Muscle layer of duodenum (tissue), 2 donors: ENCODE measurements around the gene SPTA1.

Source experiments
- H3K27ac ChIP-seq: one replicate; pipeline ENCODE4 v1.7.0; 2013; ENCODE audit warnings: mild to moderate bottlenecking, low read length
- H3K27me3 ChIP-seq: one replicate; pipeline ENCODE4 v1.7.0; 2013; ENCODE audit warnings: low read depth, mild to moderate bottlenecking, control low read depth, low read length
- H3K36me3 ChIP-seq, 2 donors: one replicate each; pipeline ENCODE4 v1.7.0; 2013; ENCODE audit warnings: low read length in 2 of 2, control low read depth in 1 of 2, mild to moderate bottlenecking in 1 of 2; ENCODE audit not compliant: insufficient read depth in 2 of 2, control insufficient read depth in 1 of 2
- H3K4me1 ChIP-seq, 2 donors: one replicate each; pipeline ENCODE4 v1.7.0; 2013; ENCODE audit warnings: low read length in 2 of 2, mild to moderate bottlenecking in 2 of 2, control low read depth in 1 of 2, moderate library complexity in 1 of 2; ENCODE audit not compliant: insufficient read depth in 2 of 2, control insufficient read depth in 1 of 2
- H3K4me3 ChIP-seq, 2 donors: one replicate each; pipeline ENCODE4 v1.7.0; 2013; ENCODE audit warnings: low read length in 2 of 2, low read depth in 1 of 2, mild to moderate bottlenecking in 1 of 2
- H3K9me3 ChIP-seq, 2 donors: one replicate each; pipeline ENCODE4 v1.7.0; 2013; ENCODE audit warnings: low read length in 2 of 2, control low read depth in 1 of 2, mild to moderate bottlenecking in 1 of 2; ENCODE audit not compliant: control insufficient read depth in 1 of 2
- donor health status: healthy.

Gene SPTA1

GRCh38 chr1:158686111-158687009 lies at the start of gene SPTA1:
TSS of gene SPTA1 (minus strand) at chr1:158686715. CDS start at chr1:158686517, 198 bp downstream.
- Histone ChIP-seq H3K27ac (no peak within 1 kb of the TSS), H3K9me3 (no peaks in the 10 kb centered on the region), H3K36me3 (no peaks in the 10 kb centered on the region), H3K27me3 (no peaks in the 10 kb centered on the region), H3K4me3 (no peak within 1 kb of the TSS), H3K4me1 (no peaks in the 10 kb centered on the region)

- Histone ChIP-seq H3K27me3 (no peaks in the 10 kb centered on the region), H3K4me3 (no peak overlapping the region), H3K4me1 (no peaks in the 10 kb centered on the region), H3K27ac (no peak overlapping the region), H3K9me3 (no peaks in the 10 kb centered on the region), H3K36me3 (no peaks in the 10 kb centered on the region)
Measured at GRCh38 chr1:158735848-158736247, 49.3 kb upstream of the SPTA1 start.

GRCh38 chr1:158732524-158732923 lies 46.0 kb upstream of the SPTA1 start:
- no peaks in the 10 kb centered on the region for H3K4me1 ChIP-seq
- no peak overlapping the region for H3K4me3 ChIP-seq
- H3K36me3 ChIP-seq, result no peaks in the 10 kb centered on the region
- H3K9me3 ChIP-seq, result no peaks in the 10 kb centered on the region
- H3K27ac ChIP-seq, result no peak overlapping the region
- no peaks in the 10 kb centered on the region for H3K27me3 ChIP-seq

- no peak overlapping the region for H3K27ac ChIP-seq
- no peaks in the 10 kb centered on the region for H3K4me1 ChIP-seq
- no peaks in the 10 kb centered on the region for H3K9me3 ChIP-seq
- no peaks in the 10 kb centered on the region for H3K27me3 ChIP-seq
- no peak overlapping the region for H3K4me3 ChIP-seq
- no peaks in the 10 kb centered on the region for H3K36me3 ChIP-seq
Measured at GRCh38 chr1:158731707-158732106, 45.2 kb upstream of the SPTA1 start.

- Histone ChIP-seq H3K27me3 (no peaks in the 10 kb centered on the region), H3K27ac (no peak overlapping the region), H3K4me3 (no peak overlapping the region), H3K4me1 (no peaks in the 10 kb centered on the region), H3K36me3 (no peaks in the 10 kb centered on the region), H3K9me3 (no peaks in the 10 kb centered on the region)
Measured at GRCh38 chr1:158730453-158730852, 43.9 kb upstream of the SPTA1 start.

GRCh38 chr1:158728510-158729225 lies 42.2 kb upstream of the SPTA1 start:
- Histone ChIP-seq H3K9me3 (no peaks in the 10 kb centered on the region), H3K36me3 (no peaks in the 10 kb centered on the region), H3K27ac (no peak overlapping the region), H3K4me1 (no peaks in the 10 kb centered on the region), H3K4me3 (no peak overlapping the region), H3K27me3 (no peaks in the 10 kb centered on the region)

GRCh38 chr1:158724442-158724841 lies 37.9 kb upstream of the SPTA1 start:
- H3K27ac ChIP-seq, result no peak overlapping the region
- H3K27me3 ChIP-seq, result no peaks in the 10 kb centered on the region
- H3K36me3 ChIP-seq, result no peaks in the 10 kb centered on the region
- H3K4me3 ChIP-seq, result no peak overlapping the region
- H3K9me3 ChIP-seq, result no peaks in the 10 kb centered on the region
- H3K4me1 ChIP-seq, result no peaks in the 10 kb centered on the region

- H3K27me3 ChIP-seq, result no peaks in the 10 kb centered on the region
- no peaks in the 10 kb centered on the region for H3K4me1 ChIP-seq
- H3K9me3 ChIP-seq, result peaks cover 0 to 3% of the 10 kb centered on the region in 2 donors
- no peaks in the 10 kb centered on the region for H3K36me3 ChIP-seq
- no peak within 1 kb of the TSS for H3K4me3 ChIP-seq
- H3K27ac ChIP-seq, result no peak within 1 kb of the TSS
Measured at GRCh38 chr1:158720620-158721019, 34.1 kb upstream of the SPTA1 start, which contains the start of gene OR6K3. TSS of gene OR6K3 (minus strand) at chr1:158720720. CDS start at chr1:158718115, 2,605 bp downstream.

GRCh38 chr1:158719664-158720063 lies 33.1 kb upstream of the SPTA1 start:
- peaks cover 0 to 3% of the 10 kb centered on the region in 2 donors for H3K9me3 ChIP-seq
- no peaks in the 10 kb centered on the region for H3K27me3 ChIP-seq
- no peaks in the 10 kb centered on the region for H3K36me3 ChIP-seq
- H3K4me1 ChIP-seq, result no peaks in the 10 kb centered on the region
- no peak overlapping the region for H3K4me3 ChIP-seq
- H3K27ac ChIP-seq, result no peak overlapping the region

- H3K27ac ChIP-seq, result no peak overlapping the region
- no peak overlapping the region for H3K4me3 ChIP-seq
- peaks cover 0 to 3% of the 10 kb centered on the region in 2 donors for H3K9me3 ChIP-seq
- no peaks in the 10 kb centered on the region for H3K36me3 ChIP-seq
- no peaks in the 10 kb centered on the region for H3K4me1 ChIP-seq
- no peaks in the 10 kb centered on the region for H3K27me3 ChIP-seq
Measured at GRCh38 chr1:158717344-158717743, 30.8 kb upstream of the SPTA1 start.

GRCh38 chr1:158716335-158716734 lies 29.8 kb upstream of the SPTA1 start:
- H3K4me1 ChIP-seq, result no peaks in the 10 kb centered on the region
- H3K4me3 ChIP-seq, result no peak overlapping the region
- no peaks in the 10 kb centered on the region for H3K27me3 ChIP-seq
- H3K36me3 ChIP-seq, result no peaks in the 10 kb centered on the region
- peaks cover 0 to 3% of the 10 kb centered on the region in 2 donors for H3K9me3 ChIP-seq
- H3K27ac ChIP-seq, result no peak overlapping the region
